GM18951 (cell line): ENCODE data around the gene A1BG.

Experiments
- POLR2A ChIP-seq: IDR thresholded peaks from 4 replicates; pipeline ENCODE4 v1.6.1; 2011; ENCODE audit warnings: mild to moderate bottlenecking; ENCODE audit not compliant: insufficient read length, insufficient read depth; ENCODE audit errors: extremely low read depth
- in situ Hi-C: fragments of 300-500 bp; cut with MboI; formaldehyde crosslinking; loops from one replicate; pipeline ENCODE4 v1.12.0; 2022; ENCODE audit warnings: low sequenced_read_pairs, mixed read lengths, inconsistent platforms; ENCODE audit not compliant: unreplicated experiment

The A1BG gene

GRCh38 chr19:58300620-58301019 is 52.7 kb downstream of the A1BG start:
- no peak for TF ChIP-seq POLR2A
- in situ Hi-C loops, result no loop called here

GRCh38 chr19:58296104-58296503 is 57.2 kb downstream of the A1BG start:
- no peak for TF ChIP-seq POLR2A
- in situ Hi-C loops, result no loop called here
